Left kidney (tissue), 2 donors: Measurements from ENCODE around the gene IDH3B. TPM values are rescaled to one million over a fixed set of nuclear protein-coding genes. Genes with fewer than 3 reads are reported as not detected.
A peak's percentile ranks its signal among the peaks of the same experiment; 100 is the strongest.
"Not testable (repeated sequence)": the region's sequence is repeated elsewhere in the genome, so short reads cannot be mapped to it uniquely, and the experiment has no call there.

Source experiments
- DNase-seq: peaks from one replicate; pipeline ENCODE4 v3.0.0-alpha.2; 2013
- polyA plus RNA-seq: library from polyadenylated mRNA; unstranded; fragments of 120-200 nt; gene quantifications from one replicate; pipeline ENCODE4 v1.2.1, GENCODE V29; 2013; ENCODE audit not compliant: insufficient read length

IDH3B gene
- polyA plus RNA-seq, 1 donor = 134 TPM

DNA sequence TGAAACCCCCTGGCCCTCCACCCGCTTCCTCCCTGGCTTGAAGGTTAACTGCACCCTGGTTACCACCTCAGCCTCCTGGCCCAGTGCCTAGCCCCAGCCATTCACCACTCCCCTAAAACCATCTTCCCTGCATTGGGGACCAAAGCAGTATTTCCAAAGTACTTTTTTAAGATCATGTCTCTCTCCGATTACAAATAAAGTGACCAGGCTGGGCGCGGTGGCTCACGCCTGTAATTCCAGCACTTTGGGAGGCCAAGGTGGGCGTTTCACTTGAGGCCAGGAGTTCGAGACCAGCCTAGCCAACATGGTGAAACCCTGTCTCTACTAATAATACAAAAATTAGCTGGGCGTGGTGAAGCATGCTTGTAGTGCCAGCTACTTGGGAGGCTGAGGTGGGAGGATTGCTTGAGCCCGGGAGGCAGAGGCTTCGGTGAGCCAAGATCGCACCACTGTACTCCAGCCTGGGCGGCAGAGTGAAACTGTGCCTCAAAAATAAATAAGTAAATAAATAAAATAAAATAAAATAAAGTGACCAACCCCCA lies 32.0 kb upstream of the IDH3B start:
- not testable (repeated sequence) for DNase-seq

DNA sequence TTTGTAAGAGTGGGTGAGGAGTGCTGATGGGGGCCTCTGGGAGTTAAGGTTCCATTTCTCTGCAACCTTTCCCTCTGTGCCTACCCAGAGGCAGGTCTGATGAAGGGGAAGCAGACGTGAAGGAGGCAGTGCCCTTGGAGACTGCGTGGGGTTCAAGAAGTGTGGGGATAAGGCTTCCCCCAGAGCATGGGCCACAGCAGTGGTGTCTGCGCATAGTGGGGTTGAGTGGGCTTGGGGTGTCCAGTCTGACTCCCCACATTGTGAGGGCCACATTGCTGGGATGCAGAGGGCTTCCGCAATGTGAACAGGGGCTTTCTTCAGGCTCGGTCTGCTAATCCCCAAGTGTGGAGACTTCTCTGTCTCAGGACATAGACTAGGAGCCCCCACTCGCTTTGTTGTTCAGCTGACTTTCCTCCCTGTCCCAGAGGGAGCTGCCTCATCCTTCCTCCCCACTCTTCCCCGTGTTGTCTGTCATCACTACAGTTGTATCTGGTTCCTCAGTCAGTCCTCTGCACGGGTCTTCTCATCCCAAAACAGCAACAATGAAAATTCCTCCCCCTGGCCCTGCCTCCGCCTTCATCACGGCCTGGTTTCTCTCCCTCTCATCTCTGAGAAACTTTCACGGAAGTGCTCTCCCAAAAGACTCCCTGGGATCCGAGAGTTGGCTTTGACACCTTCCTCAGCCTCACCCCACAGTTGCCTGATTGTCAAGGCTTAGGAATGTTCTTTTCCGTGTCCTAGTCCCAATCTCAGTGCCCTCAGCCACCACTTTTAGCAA lies 31.4 kb upstream of the IDH3B start:
- DNase-seq = no peak

DNA sequence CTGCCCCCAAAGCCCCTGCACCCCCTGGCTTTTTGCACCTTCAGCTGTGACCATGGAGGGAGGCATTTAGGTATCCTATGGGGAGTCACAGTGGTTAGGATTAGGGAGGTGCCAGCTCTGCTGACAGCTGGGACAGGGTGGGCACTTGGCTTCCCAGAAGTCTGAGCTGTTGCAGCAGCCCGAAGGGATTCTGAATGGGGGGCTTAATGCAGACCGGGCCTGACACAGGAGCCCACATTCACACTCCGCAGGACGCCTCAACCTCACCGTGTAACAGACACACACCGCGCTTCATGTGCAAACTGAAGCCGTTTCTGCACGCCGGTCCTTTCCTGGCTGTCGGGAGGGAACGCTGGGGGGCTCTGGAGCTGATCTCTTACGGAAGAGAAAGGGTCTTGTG lies 30.5 kb upstream of the IDH3B start:
- no peak for DNase-seq

DNA sequence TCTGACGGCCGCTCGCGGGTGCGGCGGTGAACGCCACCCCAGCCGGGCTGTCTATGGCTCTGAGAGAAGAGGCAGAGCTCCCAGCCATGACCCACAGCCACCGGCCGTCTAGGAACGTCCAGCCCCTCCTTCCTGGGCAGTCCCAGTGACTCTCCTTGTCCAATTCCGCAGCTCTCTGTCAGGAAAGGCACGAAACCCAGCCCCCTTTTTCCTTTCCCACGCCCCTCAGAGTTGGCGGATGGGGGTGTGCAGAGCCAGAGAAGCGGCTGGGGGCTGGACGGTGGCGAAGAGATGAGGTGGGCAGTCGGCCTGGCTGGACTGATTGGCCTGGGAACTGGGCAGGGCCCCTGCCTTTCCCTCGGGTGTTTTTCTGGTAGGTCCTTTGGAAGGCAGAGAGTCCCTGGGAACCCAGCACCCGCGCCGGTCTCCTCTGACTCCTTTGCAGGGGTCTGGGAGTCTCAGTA lies 30.0 kb upstream of the IDH3B start:
- no peak for DNase-seq

DNA sequence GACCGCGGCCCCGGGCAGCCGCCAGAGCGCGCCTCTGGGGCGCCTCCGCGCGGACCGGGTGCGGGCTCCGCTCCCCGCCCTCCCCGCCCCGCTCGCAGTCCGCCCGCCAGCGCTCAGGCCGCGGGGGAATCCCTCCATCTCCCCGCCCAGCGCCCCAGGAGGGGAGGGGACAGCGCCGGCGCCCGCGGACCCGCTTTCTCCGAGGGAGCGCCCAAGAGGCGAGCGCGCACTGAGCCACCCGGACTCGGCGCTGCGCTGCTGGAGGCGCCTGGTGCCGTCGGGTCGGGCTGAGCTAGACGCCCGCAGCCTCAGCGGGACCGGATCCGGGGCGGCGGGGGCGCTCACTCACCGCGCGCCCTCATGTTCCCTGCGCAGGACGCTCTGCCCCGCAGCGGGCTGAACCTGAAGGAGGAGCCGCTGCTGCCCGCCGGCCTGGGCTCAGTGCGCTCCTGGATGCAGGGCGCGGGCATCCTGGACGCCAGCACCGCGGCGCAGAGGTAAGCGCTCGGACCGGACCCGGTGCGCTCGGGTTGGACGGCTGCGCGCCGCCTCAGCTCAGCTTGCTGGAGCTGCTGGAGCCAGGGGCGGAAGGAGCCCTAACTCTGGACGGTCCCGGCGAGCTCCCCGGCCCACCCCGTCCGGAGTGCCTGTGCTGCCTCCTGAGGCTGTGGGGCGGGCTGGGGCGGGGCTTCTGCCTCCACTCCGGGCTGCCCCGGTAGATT lies 29.4 kb upstream of the IDH3B start:
- no peak for DNase-seq

DNA sequence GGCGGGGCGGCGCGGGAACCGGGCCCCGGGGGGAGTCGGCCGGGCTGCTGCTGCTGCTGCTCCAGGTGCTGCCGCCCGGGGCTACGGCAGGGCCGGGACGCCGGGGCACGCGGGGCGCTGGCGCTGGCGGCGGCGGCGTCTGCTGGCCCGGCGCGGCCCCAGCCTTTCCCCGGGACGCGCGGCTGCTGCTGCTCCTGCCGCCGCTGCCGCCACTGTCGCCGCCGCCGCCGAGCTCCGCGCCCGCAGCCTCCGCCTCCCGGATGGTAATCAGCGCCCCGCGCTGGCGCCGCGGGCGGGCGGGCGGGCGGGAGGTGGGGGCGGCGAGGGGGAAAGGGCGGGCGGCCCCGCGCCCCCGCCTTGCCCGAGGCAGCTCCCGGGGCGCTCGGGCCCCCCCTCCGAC lies 28.9 kb upstream of the IDH3B start:
- no peak for DNase-seq

DNA sequence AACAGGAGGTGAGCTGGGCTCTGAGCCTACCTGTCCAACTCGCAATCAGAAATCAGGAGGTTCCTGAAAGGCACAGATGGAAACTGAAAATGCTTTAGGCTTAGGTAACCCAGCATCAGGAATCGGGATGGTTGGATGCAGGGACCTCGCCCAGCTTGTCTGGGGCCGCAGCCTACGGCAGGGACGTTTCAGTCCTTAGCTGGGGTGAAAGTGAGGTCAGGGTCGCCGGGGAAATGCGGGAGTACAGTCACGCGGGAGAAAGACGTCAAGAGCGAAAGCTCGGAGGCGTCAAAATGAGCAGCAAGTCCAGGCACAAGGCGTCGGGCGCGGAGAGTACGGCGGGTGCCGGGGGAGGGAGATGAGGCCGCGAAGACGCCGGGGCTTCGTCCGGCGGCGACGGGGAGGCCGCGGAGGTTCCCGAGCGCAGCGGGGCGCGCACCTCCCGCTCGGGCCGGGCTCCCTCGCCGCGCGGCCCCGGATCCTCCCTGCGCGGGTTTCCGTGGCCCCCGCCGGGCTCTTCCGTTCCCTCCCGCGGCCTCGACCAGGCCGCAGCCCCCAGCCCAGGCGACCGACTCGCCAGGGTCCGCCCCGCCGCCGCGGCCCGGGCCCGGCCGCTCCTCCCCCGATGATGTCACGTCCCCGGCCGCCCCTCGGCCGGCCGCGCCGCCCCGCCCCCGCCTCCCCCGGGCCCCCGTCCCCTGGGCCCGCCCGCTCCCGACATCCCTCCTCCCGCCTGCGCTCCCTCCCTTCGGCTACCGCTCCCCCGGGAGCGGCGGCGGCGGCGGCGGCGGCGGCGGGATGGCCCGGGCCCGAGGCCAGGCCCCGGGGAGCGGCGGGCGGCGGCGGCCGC lies 28.2 kb upstream of the IDH3B start, which contains the start of gene EBF4:
Gene EBF4, plus strand, starts transcription at position 745 of the 850 bp plus-strand sequence. CDS start 866 bp downstream, outside the sequence.
- DNase-seq = peak; percentile 51

DNA sequence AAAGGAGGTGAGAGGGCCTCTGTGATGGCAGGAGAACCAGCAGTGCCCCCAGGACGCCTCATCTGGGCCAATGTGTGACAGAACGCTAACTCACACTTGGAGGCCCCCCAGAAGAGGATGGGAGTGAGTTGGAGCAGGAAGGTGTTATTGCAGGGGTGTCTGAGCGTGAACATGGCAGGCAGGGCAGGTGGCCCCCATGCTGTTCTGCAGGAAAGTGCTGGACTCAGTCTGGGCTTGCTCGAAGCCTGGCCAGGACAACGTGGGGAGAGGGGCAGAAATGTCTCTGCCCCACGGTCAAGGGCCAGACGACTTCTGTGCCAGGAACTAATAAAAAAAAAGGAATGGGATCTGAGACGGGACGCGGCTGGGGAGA lies 27.6 kb upstream of the IDH3B start:
- DNase-seq = no peak

DNA sequence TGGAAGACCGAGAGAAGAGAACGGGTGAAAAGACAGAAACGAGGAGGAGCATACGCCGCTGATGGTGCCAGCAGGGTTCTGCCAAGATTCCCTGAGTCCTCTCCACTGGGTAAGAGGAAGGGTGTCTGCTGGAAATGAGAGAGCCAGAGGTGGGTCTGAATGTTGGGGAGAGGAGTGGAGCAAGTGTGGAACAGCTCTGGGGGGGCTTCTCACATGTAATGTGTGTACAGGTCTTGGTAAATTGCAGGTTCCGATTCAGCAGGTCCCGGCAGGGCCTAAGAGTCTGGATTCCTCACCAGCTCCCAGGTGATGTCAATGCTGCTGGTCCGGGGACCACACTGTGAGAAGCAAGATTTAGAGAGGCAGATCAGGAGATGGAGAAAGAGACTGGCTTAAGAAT lies 27.1 kb upstream of the IDH3B start:
- DNase-seq = no peak

DNA sequence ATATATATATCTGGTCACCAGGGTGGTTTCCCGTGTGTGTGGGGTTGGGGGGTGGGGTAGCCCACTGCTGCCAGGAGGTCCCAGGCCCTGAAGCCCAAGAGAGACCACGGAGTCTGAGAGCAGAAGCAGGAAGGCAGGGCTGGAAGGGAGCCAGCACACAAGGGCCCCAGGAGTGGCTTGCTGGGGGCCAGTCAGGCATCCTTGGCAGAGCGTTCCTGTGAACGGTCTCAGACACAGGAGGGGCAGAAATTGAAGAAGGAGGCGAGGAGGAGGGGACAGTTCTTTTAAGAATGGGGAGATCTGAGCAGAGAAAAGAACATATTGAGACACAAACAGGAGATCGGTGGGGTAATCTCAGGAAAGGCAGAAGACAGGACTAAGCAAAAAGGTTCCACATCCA lies 26.7 kb upstream of the IDH3B start:
- DNase-seq = no peak

DNA sequence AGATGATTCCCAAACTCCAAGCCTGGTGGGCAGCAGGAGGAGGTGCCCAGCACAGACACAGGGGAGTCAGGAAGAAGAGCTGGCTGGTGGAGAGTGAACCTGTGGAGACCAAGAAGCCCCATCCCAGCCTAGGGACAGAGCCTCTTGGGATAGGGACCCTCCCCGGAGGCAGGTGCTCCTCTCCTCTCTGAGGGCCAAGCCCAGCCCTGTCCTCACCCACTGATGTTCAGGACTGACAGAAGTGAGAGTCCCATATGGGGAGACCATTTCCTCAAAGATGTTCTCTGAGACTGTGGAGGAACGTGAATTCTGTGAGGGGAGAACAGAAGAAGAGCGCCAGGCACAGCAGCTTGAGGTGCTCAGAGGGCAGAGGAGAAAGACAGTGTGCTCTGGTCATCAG lies 26.2 kb upstream of the IDH3B start:
- DNase-seq = no peak

DNA sequence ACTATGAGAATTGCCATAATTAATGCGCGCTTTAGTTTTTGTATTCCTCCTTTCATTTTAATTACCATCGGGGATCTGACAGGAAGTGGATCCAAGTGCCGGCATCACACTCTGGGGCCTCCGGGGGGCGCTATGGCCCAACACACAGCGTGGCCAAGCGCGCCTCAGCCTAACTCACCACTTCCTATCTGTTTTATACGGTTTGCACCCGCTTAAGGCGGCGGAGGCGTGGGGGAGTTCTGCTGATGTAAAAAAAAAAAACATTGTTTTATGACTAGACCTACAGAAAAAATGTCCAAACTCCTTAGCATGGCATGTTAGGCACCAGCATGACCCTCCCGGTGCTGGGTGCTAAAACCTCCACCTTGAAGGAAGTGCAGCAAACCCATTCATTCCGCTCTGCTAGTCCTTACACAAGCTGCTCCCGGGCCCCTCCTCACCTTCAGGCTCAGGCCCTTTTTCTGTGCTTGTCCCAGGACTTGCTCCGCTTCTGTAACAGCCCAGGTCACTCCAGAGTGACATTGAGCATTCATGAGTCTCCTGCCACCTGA lies 24.1 kb upstream of the IDH3B start:
- DNase-seq = peak; percentile 62

DNA sequence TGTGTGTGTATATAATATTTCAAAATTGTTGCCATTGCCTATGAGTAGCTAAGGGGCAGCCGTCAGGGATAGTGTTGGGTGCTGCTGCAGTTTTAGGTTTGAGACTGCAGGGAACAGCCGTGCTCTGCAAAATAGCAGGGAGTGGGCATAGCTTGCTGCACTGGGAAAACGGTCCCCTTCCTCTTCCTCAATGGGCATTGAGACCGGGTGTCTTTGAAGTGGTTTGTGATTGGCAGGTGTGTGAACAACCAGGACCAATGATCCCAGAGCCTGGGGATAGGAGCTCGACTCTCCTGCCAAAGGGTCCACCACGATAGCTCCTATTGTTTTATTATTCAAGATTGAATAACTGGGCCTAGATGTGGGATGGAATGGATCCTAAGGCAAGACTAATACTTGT lies 23.5 kb upstream of the IDH3B start:
- no peak for DNase-seq

DNA sequence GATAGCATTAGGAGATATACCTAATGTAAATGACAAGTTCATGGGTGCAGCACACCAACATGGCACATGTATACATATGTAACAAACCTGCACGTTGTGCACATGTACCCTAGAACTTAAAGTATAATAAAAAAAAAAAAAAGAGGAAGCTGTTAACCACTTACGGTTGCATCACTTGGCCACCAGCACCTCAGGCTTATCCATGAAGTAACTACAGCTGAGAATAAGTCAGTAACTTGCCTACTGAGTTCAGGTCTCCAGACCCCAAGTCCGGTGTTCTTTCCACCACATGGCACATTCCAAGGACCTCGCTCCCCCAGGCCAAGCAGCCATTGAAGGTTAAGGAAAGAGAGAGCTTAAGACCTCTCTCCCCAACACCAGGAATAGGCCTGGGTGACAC lies 20.8 kb upstream of the IDH3B start:
- DNase-seq = not testable (repeated sequence)

DNA sequence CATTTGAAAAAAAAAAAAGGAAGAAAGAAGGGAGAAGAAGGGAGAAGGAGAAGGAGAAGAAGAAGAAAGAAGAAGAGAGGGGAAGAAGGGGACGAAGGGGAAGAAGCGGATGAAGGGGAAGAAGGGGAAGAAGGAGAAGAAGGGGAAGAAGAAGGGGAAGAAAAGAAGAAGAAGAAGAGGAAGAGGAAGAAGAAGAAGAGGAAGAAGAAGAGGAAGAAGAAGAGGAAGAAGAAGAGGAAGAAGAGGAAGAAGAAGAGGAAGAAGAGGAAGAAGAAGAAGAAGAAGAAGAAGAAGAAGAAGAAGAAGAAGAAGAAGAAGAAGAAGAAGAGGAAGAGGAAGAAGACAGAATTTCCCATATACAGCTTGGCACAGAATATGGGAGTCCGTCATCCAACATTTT lies 18.0 kb upstream of the IDH3B start:
- not testable (repeated sequence) for DNase-seq

DNA sequence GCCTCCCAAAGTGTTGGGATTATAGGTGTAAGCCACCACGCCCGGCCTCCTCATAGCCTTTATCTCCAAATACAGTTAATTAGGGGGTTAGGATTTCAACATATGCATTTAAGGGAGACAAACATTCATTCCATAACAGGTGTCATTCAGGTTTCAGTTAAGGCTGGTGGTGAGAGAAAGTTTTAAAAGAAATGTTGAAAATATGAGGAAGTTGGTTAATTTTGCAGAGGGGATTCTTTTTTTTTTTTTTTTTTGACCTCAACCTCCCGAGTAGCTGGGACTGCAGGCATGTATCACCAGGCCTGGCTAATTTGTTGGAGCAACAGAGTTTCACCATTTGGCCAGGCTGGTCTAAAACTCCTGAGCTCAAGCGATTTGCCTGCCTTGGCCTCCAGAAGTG lies 16.0 kb upstream of the IDH3B start:
- no peak for DNase-seq

DNA sequence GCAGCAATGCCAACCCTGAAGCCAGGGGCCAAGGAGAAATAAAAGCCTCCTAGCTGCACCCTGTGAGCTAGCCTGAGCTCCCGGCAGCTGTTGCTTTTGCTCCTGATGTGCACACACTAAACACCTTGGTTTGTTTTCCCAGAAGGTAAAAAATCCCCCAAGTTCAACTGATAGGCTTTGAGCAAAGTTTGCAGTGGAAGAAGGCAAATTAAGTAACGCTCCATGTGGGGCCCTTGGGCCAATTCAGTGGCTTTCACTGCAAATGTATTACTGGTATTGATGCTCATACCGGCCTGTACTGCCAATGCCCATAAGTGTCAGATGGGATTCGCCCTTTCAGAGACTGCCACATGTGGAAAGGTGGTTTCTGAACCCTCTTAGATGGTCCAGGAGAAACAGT lies 9.4 kb upstream of the IDH3B start:
- no peak for DNase-seq

DNA sequence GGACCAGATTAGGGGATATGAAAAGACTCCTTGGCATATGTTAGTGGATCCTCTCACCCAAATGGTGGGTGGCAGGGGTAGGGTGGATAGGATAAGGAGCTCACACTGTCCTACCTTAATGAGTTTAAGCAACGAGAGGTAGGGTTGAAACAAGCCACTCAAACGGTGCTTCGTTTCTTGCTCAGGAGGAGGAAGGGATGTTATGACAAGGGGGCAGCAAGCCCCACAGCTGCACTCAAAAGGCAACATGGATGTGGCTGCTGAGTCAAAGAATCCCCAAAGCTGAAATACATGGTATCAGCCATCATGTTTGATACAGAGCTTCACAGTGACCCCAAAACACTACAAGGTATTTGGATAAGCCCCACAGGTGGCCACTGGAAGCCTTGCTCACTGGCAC lies 8.4 kb upstream of the IDH3B start:
- no peak for DNase-seq

DNA sequence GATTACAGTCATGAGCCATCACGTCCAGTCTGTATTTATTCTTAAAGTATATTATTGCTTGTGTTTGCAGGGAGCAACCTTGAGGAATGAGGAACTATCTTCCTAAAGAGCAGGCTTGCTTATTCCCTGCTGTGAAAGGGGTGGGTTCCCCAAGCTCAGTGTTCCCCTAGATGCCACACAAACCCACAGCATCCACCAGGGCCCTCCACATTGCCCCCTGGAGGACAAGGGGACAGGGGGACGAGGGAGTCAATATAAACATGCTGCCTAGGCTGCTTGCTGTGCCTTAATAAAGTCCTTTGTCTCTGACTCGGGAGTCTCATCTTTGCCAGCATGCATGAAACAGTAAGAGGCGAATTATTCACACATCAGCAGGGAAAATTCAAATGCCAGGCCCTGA lies 8.0 kb upstream of the IDH3B start:
- no peak for DNase-seq

DNA sequence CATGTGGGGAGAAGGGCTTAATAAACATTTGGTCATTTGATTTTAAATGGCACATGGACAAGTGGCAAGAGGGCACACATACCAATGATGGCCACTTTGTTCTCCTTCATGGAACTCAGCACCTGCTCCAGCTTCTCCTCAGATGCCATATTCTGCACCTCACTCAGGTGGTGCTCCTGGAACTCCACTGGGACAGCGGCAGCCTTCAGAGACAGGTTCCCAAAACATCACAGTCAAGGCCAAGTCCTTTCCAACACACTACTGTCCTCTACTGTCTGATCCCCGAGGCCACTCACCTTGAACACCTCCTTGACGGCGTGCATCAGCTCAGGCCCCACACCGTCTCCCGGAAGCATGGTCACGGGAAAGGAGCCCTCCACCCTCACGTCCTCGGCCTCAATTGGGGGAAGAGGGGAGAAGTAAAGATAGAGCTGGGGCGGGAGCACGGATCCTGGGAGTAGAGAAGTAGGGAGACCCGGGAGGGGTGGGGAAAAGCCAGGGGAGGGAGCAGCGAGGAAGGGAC lies 591 bp downstream of the IDH3B start:
- no peak for DNase-seq

DNA sequence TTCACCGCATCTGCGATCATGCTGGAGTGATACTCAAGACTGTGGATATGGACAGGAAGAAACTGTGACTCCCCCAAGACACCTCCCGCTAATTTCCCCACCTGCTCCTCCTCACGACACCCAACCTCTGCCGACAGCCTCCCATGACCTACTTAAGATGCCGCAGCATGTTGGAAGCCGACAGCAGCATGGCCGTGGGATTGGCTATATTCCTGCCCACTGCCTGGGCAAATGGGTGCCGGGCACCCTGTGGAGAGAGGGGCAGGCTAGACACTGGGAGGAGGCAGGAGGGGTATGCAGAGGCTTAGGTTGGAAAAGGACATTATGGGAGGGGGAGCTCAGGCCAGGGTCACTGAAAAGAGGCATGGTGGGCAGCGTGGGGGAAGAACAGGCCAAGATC lies 4.5 kb downstream of the IDH3B start:
- no peak for DNase-seq
